GM11168 (cell line): Measurements from ENCODE around the gene WASHC4.

Experiments
- in situ Hi-C: fragments of 300-500 bp; cut with MboI; formaldehyde crosslinking; loops from one replicate; pipeline ENCODE4 v1.12.0; 2022; ENCODE audit warnings: low sequenced_read_pairs; ENCODE audit not compliant: unreplicated experiment

Gene WASHC4

GRCh38 chr12:105201299-105201698 is 93.8 kb downstream of the WASHC4 start:
- in situ Hi-C loops = no loop called here

DNA sequence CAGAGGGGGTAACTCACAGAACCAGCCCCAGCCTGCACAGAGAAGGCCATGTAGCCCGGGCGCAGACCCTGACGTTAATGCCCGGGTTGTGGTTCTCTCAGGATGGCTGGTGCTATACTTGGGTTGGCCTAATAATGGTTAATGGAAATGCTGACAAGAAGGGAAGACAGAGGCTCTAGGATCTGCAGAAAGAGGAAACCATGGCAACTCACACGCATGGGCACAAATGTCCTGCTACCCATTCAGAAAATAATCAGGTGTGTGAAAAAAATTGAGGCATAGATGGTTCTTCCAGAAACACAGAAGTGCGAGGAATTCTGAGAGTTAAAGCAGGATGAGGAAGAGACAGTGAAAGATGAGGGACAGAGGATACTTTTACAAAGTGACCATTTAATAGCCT is 94.7 kb downstream of the WASHC4 start:
- in situ Hi-C loops = no loop called here

GRCh38 chr12:105204127-105204526 is 96.6 kb downstream of the WASHC4 start:
- in situ Hi-C loops = no loop called here

GRCh38 chr12:105204916-105205315 is 97.4 kb downstream of the WASHC4 start:
- in situ Hi-C loops = no loop called here

GRCh38 chr12:105205322-105206048 is 98.0 kb downstream of the WASHC4 start:
- in situ Hi-C loops = no loop called here

GRCh38 chr12:105206686-105207374 is 99.3 kb downstream of the WASHC4 start:
- in situ Hi-C loops = no loop called here

- in situ Hi-C loops = no loop called here
Observed at GRCh38 chr12:105209091-105209490, 101.6 kb downstream of the WASHC4 start.

DNA sequence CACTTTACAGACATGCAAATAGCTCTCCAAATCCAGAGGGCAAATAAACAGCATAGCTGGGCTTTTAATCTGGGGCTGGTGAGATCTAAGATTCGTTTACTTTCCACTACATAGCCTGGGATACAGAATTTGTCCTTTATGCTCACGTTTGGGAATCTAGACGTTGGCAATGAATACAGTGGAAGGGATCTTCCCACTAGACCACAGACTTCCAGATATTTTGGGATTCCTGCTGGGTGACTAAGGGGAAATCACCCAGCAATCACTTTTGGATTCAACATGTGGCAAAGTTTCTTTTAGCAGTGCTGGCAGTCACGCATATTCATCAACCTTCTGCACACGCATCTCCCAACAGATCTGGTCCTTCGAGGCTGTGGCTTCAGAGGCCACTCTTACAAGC is 104.9 kb downstream of the WASHC4 start:
- in situ Hi-C loops = no loop called here

DNA sequence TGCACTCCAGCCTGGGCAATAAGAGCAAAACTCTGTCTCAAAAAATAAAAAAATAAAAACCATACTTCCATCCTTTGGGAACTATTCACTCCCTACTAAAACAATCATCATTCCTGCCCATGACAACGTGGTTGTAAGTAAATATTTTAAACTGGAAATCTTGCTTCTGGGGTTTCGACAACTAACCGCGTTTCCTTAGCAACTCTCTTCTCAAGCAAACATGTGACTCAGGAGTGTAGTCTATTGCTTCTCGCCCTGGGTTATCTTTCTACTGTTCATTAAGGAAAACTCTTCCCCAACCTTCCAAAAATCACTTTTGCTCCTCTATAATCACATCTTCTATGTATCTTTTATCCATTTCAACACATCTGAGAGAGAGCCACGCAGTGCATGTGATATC is 106.6 kb downstream of the WASHC4 start:
- in situ Hi-C loops = no loop called here

- in situ Hi-C loops = no loop called here
Observed at GRCh38 chr12:105214670-105215375, 107.3 kb downstream of the WASHC4 start.

GRCh38 chr12:105218434-105218833 is 110.9 kb downstream of the WASHC4 start:
- in situ Hi-C loops = no loop called here
